ENCODE data around the gene ICE2.
"Not testable (repeated sequence)": the region's sequence is repeated elsewhere in the genome, so short reads cannot be mapped to it uniquely, and the experiment has no call there.

The ICE2 gene

DNA sequence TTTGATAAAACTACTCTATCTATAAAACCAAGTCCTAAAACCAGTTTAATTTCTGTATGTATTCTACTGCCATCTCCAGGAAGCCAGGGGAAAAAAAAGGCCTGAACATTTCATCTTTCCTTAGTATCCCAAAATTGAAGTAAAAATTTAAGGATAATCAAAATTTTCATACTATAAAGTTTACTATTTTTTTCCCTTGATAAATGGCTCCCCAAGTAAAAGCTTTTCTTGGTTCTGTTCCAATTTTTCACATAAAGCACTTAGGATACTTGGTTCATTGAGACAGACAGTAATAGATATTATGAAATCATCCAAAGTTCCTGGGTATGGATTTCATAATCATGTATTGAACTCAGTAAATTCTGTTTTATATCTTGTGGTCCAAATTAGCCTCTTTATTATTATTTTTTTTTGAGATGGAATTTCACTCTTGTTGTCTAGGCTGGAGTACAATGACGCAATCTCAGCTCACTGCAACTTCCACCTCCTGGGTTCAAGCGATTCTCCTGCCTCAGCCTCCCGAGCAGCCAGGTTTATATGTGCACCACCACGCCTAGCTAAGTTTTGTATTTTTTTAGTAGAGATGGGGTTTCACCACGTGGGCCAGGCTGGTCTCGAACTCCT is 34.5 kb downstream of the ICE2 start:
- DNase-seq, result no peak

GRCh38 chr15:60442763-60443162 is 36.2 kb downstream of the ICE2 start:
- no peak for DNase-seq

GRCh38 chr15:60442031-60442650 is 36.8 kb downstream of the ICE2 start:
- no peak for DNase-seq

DNA sequence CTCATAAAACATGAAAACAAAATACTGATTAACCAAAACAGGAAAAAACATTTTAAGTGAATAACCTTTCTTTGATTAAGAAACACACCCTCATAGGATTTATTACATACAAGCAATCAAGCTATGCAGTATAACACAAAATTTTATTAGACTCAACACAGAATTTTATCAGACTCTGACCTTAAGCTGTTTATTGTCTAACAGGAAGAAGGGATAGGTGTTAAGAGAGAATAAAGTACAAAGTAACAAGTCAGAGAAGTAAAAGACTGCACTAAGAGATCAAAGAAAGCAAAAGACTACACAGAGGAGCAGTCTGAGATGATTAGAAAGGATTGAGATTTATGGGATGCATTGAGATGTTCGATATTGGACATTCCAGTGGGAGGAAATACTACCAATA is 37.6 kb downstream of the ICE2 start:
- no peak for DNase-seq

- DNase-seq, result no peak
Measured at GRCh38 chr15:60438646-60439045, 40.3 kb downstream of the ICE2 start.

DNA sequence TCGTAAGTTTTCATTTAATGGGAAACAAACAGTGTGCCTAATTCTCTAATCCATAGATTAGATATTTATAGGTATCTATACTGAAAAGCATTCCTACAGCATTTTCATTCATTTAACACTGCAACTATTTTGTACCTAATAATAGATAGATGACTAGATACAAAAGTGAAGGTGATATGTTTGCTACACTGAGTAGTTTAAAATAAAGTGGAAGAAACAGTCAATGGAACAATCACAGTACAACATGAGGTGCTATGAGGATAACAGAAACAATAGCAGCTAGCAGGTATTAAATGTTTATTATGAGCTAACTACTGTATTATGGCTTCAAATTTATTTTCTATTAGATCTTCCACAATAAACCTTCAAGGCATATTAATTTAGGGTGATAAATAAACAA is 50.0 kb downstream of the ICE2 start:
- DNase-seq, result no peak

DNA sequence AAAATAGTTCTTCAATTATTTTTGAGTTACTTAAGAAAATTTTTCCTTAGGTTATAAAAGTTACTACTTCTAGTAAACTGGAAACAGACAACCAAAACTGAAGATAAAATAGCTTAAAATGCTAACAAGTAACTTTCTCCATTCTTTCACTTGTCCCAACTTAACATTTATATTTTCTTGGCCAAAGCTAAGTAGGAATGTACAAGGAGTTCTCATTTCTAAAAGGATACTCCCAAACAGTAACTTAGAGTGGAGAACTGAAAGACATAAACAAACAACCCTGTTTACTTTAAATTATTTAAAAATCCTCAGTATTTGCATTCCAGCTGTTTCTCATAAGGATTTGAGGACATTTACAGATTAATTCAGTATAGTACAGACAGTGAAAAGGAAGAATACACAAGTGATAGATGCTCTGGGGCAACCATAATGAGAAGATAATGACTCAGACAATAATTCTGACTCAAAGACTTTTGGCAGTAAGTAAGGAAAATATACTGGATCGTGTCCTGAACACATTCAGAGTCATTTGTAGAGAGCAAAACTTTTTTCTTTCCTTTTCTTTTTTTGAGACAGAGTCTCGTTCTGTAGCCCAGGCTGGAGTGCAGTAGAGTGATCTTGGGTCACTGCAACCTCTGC is 52.0 kb downstream of the ICE2 start:
- no peak for DNase-seq

- DNase-seq, result no peak
Measured at GRCh38 chr15:60425461-60425860, 53.5 kb downstream of the ICE2 start.

DNA sequence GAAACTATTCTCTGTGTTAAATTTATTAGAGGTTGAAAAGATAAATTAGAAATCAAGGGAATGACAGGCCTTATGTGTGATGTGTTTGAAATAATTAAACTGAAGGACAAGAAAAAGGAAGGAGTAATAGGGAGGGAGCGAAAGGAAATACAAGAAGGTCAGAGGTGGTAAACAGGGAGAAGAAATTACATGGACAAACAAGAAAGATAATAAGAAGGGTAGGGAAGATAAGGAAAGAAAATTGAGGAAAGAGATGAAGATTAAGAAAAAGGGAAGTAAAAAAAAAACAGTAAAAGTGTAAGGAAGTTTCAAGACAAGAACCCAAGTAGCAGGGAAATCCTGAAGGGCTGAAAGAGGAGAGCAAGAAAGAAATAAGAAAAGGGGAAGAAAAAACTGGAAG is 54.9 kb downstream of the ICE2 start:
- no peak for DNase-seq

GRCh38 chr15:60423537-60423936 is 55.4 kb downstream of the ICE2 start:
- DNase-seq, result no peak

DNA sequence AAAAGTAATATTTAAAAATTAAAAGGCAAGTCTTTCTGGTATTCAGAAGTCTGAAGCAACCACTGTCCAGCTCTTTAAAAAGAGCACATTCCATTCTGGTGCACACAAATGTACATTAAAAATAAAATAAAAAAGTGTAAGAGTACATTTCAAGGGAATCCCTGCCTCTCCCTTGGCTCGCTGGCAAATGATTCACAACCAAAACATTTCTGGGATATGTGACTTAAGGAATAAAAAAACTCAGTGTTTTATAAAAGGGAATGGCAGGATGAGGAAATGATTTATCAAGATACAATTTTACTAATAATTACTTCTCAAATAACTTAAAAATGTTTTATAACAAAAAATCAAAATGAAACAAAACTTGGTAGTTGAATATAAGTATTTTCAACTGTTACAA is 57.4 kb downstream of the ICE2 start:
- no peak for DNase-seq

DNA sequence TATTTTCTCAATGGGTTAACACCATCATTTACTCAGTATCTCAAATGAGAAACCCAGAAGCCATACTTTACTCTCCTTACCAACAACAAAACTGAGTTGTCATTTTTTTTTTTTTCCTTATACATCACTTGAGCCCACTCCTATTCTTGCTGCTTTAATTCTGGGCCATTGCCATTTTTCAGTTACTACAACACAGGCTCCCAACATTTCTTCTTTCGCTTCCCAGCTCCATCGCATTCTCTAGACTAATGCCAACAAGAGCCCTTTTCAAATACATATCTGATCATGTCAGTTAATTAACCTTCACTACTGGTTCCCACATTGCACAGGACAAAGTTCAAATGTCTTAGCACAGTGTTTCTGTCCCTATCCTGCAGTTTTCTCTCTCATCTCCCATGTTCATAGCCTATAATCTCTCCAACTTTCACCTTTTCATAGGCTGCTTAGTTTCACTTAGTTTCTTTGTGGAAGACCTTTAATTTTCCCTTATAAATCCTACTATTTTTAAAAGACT is 58.7 kb downstream of the ICE2 start:
- DNase-seq, result no peak

- DNase-seq, result no peak
Measured at GRCh38 chr15:60419753-60420152, 59.2 kb downstream of the ICE2 start.

- DNase-seq, result no peak
Measured at GRCh38 chr15:60418096-60418495, 60.8 kb downstream of the ICE2 start.

DNA sequence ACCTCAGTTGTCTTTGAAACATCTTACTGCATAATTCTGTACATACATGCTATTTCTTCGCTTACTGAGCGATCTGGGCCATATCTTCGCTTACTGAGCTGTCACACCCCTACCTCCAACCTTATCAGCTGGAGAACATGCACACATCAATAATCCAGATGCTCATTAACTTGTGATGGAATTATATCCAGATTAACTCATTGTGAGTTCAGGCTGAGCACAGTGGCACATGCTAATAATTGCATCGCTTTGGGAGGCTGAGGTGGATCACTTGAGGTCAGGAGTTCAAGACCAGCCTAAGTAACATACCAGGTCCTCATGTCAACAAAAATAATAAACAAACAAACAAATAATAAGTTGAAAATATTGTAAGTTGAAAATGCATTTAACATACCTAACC is 61.8 kb downstream of the ICE2 start:
- DNase-seq, result no peak

GRCh38 chr15:60416484-60416883 is 62.5 kb downstream of the ICE2 start:
- DNase-seq, result no peak

- DNase-seq, result no peak
Measured at GRCh38 chr15:60414016-60414682, 64.8 kb downstream of the ICE2 start.

DNA sequence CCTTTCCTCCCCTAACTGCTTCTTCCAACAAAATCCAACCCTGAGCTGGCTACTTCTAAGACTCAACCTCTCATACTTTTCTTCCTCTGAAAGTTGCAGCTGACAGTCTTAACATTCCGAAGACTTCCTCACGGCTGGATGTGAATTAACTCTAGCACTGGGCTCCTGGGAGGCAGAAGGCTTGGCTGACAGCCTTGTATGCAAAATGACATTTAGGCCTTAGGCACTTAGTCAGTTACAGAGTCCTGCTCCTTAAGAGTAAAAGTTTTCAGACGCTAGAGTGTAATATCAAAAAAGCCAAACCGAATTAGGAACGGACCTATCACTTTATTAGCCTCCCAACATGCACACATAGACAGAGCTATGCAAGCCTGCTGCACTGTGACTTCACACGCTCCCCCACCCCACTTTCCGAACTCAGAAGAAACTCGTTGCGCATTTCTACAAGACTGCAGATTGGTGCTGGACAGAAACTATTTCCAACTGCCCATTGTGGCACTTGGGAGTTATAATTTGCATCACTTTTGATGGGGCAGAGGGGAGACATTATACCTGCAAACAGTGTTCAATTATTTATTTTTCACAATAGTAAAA is 65.6 kb downstream of the ICE2 start:
- no peak for DNase-seq

DNA sequence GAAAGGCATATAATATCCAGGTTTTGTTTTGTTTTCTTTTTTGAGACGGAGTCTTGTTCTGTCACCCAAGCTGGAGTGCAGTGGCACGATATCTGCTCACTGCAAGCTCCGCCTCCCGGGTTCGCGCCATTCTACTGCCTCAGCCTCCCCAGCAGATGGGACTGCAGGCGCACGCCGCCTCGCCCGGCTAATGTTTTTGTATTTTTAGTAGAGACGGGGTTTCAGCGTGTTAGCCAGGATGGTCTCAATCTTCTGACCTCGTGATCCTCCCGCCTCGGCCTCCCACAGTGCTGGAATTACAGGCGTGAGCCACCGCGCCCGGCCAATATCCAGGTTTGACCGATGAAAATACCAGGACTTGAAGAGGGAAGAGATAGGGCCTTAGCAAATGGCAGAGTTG is 66.1 kb downstream of the ICE2 start:
- DNase-seq, result not testable (repeated sequence)

DNA sequence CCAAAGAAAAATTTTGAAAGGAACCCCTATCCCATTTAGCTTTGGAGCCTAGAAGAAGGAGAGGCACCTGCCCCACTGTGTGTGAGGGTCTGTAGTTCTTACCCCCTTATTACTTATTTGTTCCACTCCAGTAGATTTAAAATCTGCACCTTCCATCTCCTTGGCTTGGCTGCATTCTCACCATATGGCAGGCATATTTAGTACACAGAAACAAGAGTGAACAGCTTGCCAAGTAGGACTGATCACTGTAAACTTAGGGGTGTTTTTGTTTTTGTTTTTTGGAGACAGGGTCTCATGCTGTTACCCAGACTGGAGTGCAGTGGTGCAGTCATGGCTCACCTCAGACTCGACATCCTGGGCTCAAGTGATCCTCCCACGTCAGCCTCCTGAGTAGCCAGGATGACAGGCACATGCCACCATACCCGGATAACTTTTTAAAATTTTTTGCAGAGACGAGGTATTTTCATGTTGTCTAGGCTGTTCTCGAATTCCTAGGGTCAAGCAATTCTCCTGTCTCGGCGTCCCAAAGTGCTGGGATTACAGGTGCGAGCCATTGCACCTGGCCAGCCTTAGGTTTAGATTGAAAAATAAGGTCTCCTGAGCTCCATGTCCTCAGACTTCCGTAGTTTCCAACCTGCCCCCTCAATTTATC is 67.0 kb downstream of the ICE2 start:
- DNase-seq, result no peak

DNA sequence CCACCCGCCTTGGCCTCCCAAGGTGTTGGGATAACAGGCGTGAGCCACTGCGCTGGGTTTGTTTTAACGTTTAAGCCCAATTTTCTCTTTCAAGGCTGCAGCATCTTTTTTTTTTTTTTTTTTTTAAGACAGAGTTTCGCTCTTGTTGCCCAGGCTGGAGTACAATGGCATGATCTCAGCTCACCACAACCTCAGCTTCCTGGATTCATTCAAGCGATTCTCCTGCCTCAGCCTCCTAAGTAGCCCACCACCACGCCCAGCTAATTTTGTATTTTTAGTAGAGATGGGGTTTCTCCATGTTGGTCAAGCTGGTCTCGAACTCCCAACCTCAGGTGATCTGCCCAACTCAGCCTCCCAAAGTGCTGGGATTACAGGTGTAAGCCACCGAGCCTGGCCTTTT is 68.6 kb downstream of the ICE2 start:
- DNase-seq, result not testable (repeated sequence)

DNA sequence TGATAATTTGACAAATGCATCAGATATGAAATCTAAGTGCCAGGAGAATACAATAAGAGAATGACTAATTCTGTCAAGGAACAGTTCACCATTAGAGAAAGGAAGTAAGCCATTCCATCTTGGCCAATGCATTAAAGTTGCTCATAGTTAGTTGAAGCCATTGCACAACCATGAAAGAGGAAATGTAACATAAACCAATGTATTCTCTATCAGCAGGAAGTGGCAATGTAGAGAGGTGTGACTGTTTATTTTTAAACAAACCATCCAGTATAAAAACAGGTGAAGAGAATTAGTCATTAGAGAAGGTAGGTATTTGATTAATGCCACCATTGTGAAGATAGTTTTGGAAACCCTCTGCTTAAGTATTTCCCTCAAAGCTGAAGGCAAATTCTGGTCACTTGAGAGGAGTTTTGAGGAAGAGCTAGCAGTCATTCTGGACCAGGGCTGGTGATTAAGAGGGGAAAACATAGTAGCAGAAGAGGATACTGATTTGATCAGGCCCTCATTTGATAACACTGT is 70.4 kb downstream of the ICE2 start:
- no peak for DNase-seq

DNA sequence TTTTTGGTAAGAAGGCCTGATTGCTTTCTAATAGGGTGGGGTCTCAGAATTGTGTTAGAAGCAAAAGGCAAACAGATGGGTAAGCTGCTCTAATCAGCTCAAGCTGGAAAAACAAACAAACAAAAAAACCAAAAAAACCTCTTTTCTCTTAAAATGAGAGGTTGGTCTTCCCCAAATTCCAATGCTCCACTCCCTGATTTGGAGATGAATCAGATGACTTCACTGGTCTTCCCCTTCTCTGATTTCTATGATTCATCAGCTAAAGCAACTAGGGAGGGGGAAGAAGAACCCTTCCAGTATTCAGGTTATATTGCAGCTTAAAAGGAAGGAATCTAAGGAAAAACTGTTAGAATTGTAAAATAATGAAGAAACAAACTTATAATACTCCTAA is 71.5 kb downstream of the ICE2 start:
- no peak for DNase-seq
